Brain microvascular endothelial cell (primary cell): ENCODE data around the gene POLR3B.
A peak's percentile ranks its signal among the peaks of the same experiment; 100 is the strongest.

ENCODE experiments used
- DNase-seq: peaks from one replicate; pipeline ENCODE4 v3.0.0-alpha.2; 2020
- H3K27ac ChIP-seq: fragments of 250-450 bp; sonication (Bioruptor Pico); 2 replicates; pipeline ENCODE4 v1.5.1; 2020; ENCODE audit warnings: mild to moderate bottlenecking, moderate library complexity
- H3K27me3 ChIP-seq: fragments of 250-450 bp; sonication (Bioruptor Pico); replicated peaks from 2 replicates; pipeline ENCODE4 v1.5.1; 2020; ENCODE audit warnings: mild to moderate bottlenecking
- H3K36me3 ChIP-seq: fragments of 250-450 bp; sonication (Bioruptor Pico); replicated peaks from 2 replicates; pipeline ENCODE4 v1.5.1; 2020; ENCODE audit warnings: mild to moderate bottlenecking
- H3K4me3 ChIP-seq: 2 replicates; pipeline ENCODE4 v1.5.1; 2011; ENCODE audit warnings: low read depth, mild to moderate bottlenecking, control low read depth, low read length, moderate library complexity
- CTCF ChIP-seq: IDR thresholded peaks from 2 replicates; pipeline ENCODE4 v1.5.1; 2011; ENCODE audit warnings: low read depth, mild to moderate bottlenecking, moderate library complexity, low read length, control low read depth, inconsistent platforms; ENCODE audit errors: missing control alignments
- in situ Hi-C: cut with HindIII; loops from 2 replicates; pipeline ENCODE4 v1.10.0; 2017; ENCODE audit warnings: low sequenced_read_pairs, low pct_ligation_motif_present

Gene POLR3B

GRCh38 chr12:106498056-106498455 is 140.5 kb downstream of the POLR3B start:
- Histone ChIP-seq H3K27me3 (no peaks in the 10 kb centered on the region), H3K27ac (no peak overlapping the region), H3K4me3 (no peak overlapping the region), H3K36me3 (peaks cover 15% of the 10 kb centered on the region)
- peak; percentile 20 for DNase-seq
- in situ Hi-C loops: no loop called here
- no peak for TF ChIP-seq CTCF

GRCh38 chr12:106499628-106500027 is 142.1 kb downstream of the POLR3B start:
- no peak for TF ChIP-seq CTCF
- H3K27me3 ChIP-seq: no peaks in the 10 kb centered on the region
- no peak for DNase-seq
- in situ Hi-C loops: no loop called here
- peaks cover 21% of the 10 kb centered on the region for H3K36me3 ChIP-seq
- H3K4me3 ChIP-seq: no peak overlapping the region
- H3K27ac ChIP-seq: no peak overlapping the region

- Histone ChIP-seq H3K27me3 (no peaks in the 10 kb centered on the region), H3K27ac (no peak overlapping the region), H3K4me3 (no peak overlapping the region), H3K36me3 (peaks cover 21% of the 10 kb centered on the region)
- TF ChIP-seq CTCF: no peak
- DNase-seq: no peak
- in situ Hi-C loops: no loop called here
These were observed 149.1 kb downstream of the POLR3B start for GRCh38 chr12:106506691-106507090.

GRCh38 chr12:106508966-106509365 is 151.4 kb downstream of the POLR3B start:
- no peaks in the 10 kb centered on the region for H3K27me3 ChIP-seq
- in situ Hi-C loops: no loop called here
- H3K4me3 ChIP-seq: no peak overlapping the region
- no peak for DNase-seq
- H3K27ac ChIP-seq: no peak overlapping the region
- H3K36me3 ChIP-seq: peaks cover 7% of the 10 kb centered on the region
- no peak for TF ChIP-seq CTCF

GRCh38 chr12:106511365-106511764 is 153.8 kb downstream of the POLR3B start:
- H3K27ac ChIP-seq: no peak overlapping the region
- no peaks in the 10 kb centered on the region for H3K27me3 ChIP-seq
- peaks cover 2% of the 10 kb centered on the region for H3K36me3 ChIP-seq
- in situ Hi-C loops: no loop called here
- TF ChIP-seq CTCF: no peak
- H3K4me3 ChIP-seq: no peak overlapping the region
- no peak for DNase-seq

- no peak overlapping the region for H3K4me3 ChIP-seq
- no peak for DNase-seq
- H3K27me3 ChIP-seq: no peaks in the 10 kb centered on the region
- in situ Hi-C loops: no loop called here
- H3K36me3 ChIP-seq: no peaks in the 10 kb centered on the region
- no peak for TF ChIP-seq CTCF
- no peak overlapping the region for H3K27ac ChIP-seq
These were observed 159.8 kb downstream of the POLR3B start for GRCh38 chr12:106517314-106517713.
